Measurements from ENCODE around the gene PLCB3.

GRCh38 chr11:64209563-64209843 is 41.8 kb upstream of the PLCB3 start:
- TF ChIP-seq CTCF (IDR thresholded peaks at IDR 0.05) (no peak), POLR2A (IDR thresholded peaks at IDR 0.05) (no peak)

All from suprapubic skin (tissue), 3 donors.